ENCODE data around the gene SHISA7.

SHISA7 gene

DNA sequence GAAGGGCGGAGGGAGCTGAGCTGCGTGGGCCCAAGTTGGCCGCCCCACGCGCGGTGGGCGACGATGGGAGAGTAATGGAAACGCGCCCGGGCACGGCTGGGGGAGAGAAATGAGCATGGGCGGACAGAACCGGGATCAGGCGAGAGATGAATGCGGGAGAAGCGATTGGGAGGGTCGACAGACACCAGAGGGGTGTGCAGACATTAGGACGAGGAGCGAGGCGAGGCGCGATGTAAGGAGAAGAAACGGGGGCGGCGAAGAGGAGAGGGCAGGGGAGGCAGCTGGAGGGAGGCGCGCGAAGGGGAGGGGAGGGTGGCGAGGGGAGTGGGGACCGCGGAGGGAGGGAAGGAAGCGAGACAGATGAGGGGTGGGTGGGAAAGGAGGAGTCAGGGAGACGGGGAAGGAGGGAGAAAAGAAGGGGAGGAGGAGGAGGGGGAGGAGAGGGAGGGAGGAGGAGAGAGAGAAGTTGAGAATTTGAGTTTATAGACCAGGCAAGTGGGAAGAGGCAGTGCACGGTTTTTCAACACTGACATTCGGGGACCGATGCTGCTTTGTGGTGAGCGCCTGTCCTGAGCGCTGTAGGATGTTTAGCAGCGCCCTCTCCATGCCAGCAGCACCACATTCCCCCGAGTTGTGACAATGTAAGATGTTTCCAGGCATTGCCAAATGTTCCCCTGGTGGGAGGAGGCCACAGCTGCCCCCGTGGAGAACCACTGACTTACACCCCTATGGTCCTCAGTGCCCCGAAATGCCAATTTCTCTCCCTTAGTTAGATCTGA is at the start of gene SHISA7:
TSS of gene SHISA7 (minus strand) at position 256 of the 779 bp plus-strand sequence. CDS start 437 bp downstream, outside the sequence.
- DNase-seq, result no peak

DNA sequence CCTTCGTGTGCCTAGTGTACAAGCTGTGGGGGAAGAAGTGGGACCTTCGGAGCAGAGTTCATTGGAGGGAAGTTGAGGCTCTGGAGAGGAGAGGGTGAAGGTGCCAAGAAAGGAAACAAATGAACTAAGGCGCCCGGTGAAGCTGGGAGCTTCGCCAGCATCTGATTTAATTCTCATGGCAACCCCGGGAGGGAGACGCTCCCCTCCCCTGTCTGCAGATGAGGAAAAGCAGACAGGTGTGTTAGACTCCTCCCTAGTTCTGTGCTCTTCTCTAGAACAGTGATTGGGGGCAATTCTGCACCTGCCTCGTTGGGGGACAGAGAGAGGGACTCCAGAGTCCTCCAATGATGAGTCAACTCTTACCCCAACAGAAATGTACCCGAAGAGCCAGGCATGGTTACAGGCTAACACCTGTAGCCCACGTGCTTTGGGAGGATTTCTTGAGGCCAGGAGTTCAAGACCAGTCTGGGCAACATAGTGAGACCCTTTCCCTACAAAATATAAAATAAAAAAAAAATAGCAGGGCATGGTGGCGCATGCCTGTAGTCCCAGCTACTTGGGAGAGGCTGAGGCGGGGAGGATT is 49.4 kb upstream of the SHISA7 start:
- no peak for DNase-seq

DNA sequence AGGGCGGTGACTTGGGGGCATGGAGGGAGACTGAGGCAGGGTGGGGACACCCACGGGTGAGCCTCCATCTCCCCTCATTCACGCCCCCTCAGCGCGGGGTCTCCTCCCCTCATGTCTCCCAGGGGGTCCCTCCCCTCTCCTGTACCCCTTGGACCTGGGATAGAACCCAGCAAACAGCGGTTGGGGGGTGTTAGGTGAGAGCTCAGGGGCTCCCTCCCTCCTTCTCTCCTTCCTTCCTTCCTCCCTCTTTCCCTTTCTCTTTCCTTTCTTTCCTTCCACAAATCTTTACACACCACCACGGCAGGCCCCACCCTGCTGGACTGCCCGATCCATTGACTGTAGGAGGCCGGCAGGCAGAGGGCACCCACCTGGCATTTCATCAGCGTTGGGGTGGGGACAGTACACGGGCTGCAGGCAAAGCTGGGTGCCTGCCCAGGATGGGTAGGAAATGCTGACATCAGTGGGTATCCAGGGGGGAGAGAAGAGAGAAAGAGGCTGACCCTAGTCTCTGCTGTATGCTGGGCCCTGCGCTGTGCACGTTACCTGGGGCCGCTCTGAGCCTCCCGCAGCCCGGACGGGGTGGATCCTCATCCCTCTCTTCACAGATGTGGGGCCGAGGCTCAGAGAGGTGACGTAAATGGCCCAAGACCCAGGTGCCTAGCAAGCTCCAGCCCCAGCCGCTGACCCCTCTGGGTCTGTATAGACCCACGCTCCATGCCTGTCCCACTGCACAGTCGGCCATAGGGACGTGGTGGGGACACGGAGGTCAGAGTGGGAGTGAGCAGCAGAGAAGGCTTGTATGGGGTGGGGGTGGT is 48.7 kb upstream of the SHISA7 start:
- DNase-seq, result no peak

DNA sequence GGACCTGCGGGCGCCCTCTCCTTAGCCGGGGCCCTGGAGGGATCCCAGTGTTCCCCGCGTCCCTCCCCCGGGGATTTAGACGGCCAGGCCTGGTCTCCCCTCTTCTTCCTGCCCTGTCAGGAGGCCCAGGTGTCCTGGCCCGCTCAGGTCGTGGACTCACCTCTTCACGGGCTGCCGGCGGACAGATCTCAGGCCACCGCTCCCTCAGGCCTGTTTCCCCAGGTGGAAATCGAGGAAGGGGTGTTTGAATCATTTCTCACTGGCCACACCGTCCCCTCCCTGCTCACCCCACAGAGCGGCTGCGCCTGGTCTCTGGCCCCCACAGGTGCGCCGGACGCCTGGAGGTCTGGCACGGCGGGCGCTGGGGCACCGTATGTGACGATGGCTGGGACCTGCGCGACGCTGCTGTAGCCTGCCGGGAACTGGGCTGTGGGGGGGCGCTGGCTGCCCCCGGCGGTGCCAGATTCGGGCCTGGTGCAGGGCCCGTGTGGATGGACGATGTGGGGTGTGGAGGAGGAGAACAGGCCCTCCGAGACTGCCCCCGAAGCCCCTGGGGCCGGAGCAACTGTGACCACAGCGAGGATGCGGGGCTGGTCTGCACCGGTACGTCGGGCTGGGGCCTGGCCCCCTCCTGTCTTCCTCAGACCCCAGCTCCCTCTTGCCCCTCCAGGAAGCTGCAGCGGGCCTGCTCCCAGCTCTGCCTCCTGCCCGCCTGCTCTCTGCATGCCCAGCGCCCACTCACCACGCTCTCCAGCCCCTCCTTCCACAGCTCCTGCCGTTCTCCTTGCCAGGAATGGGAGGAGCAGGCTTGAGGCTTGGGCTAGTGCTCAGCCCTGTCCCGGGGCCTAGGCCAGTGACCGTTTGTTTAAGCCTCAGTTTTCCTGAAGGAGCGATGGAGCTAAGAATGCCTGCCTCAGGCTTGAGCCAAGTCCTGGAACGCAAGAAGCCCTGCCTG is 47.7 kb upstream of the SHISA7 start:
- DNase-seq, result no peak

DNA sequence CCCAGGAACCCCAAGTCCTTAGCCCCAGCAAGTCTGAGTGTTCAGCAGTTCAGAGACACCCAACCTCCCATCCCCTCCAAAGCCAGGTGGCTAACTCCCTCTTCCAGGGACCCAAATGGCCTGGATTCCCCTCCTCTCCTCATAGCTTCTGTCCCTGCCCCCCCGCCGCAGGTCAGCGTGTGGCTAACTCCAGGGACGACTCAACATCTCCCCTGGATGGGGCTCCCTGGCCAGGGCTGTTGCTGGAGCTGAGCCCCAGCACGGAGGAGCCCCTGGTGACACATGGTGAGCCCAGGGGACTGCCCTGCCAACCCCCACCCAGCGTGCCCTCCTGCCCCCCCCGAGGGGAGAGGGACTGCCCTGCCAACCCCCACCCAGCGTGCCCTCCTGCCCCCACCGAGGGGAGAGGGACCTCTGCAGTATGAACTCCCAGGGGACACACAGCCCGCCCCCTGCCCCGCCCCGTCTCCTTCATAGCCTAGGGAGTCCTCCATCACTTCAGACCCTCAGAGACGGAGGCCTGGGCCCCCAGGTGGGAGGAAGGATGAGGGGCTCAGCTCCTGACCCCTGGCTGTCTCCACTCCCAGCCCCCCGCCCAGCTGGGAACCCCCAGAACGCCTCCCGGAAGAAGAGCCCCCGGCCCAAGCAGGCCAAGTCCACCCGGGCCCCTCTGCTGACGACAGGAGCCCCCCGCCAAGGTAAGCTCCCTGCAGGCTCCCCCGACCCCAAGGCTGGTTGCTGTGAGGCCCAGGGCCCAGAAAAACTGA is 46.8 kb upstream of the SHISA7 start:
- no peak for DNase-seq

DNA sequence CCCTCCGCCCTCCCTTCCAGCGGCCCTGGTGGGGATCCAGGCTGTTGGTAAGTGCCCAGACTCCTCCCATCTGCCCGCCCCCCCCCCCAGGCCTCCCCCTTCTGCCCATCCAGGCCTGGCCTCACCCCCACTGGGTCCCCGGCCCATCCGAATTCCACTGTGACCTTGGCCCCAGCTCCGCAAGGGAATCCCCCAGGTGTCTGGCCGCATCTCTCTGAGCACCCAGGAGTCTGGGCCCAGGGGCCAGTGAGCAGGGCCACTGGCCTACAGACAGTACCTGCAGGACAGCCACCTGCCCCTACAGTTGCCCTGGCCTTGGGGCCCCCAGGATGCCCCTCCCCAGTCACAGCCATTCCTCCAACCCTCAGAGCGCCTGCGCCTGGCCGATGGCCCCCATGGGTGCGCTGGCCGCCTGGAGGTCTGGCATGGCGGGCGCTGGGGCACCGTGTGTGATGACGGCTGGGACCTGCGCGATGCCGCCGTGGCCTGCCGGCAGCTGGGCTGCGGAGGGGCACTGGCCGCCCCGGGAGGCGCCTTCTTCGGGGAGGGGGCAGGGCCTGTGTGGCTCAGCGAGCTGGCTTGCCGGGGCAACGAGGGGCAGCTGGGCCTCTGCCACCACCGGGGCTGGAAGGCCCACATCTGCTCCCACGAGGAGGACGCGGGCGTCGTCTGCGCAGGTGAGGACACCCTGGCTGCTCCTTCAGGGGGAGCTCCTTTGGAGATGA is 46.0 kb upstream of the SHISA7 start:
- no peak for DNase-seq

DNA sequence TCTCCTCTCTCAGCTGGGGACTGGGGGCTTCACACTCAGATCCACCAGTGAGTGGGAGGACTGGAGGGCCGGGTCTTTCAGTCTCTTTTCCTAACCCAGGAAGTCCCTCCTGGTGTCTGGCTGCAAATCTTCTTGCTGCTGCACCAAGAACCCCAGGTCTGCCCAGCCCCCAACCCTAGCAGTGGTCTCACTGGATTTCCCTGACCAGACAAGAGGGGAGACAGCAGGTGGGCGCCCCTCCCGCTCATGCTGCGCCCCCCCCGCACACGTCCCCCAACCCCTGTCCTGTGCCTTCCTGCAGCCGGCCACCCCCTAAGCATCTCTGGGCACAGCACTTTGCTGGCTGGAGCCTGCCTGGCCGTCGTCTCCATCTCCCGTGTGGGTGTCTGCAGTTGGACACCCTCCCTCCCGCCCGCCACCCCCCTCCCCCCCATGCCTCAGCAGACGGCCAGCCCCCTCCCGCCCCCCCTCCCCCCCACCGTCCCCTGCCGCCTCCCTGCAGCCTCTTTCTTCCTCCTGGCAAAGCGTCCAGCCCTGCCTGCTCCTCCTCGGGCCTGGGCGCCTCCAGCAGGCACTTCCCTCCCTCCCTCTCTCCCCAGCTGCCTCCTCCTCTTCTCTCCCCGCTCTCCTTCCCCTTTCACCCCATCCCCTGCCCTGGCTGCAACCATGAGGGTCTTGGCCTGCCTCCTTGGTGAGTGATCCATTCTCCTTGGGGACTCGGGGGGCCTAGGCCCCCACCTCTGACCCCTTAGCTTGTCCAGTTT is 45.0 kb upstream of the SHISA7 start, which contains the start of gene SSC5D:
TSS of gene SSC5D (plus strand) at position 513 of the 764 bp plus-strand sequence. CDS start at position 667, 154 bp downstream.
- no peak for DNase-seq

DNA sequence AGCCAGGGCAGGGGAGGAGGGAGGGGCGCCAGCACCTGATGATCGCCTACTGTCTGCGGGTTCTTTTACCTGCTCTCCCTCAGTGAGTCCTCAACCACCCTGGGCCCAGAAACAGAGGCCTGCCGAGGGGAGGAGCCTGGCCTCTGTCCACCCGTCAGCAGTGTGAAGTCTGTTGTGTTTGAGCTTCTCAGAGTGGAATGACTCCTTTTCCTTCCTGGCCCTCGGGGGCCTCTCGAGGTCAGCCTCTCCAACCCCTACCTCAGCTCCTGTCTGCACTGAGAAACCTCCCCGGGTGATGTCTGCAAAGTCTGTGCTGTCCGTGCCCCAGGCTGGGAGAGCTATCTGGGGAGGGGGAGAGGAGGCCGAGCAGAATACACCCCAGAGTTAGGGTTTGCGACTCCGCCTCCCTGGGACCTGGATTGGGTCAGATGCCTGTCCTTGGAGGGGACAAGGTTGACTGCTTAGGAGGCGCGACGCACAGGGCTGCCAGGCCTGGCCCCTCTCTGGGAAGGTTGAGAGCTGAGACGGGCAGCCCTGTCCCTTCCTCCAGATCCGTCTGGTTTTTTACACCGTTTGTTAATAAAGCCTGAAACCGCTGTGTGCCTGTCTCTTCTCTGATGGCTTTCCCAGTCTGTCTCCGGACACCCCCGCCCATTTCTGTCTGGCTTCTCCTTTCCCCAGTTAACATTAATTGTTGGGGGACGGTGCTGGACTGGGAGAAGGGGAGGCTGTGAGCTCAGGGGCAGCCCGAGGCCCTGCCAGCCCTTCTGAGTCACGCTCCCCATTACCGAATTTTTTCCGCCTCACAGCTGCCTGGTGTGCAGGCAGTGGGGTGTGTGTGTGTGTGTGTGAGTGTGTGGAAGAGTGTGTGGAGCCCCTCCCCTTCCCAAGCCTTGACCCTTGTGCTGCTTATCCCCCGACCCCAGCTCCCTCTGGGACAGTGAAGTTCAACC is 44.1 kb upstream of the SHISA7 start:
- DNase-seq, result peak; percentile 53 to 61

DNA sequence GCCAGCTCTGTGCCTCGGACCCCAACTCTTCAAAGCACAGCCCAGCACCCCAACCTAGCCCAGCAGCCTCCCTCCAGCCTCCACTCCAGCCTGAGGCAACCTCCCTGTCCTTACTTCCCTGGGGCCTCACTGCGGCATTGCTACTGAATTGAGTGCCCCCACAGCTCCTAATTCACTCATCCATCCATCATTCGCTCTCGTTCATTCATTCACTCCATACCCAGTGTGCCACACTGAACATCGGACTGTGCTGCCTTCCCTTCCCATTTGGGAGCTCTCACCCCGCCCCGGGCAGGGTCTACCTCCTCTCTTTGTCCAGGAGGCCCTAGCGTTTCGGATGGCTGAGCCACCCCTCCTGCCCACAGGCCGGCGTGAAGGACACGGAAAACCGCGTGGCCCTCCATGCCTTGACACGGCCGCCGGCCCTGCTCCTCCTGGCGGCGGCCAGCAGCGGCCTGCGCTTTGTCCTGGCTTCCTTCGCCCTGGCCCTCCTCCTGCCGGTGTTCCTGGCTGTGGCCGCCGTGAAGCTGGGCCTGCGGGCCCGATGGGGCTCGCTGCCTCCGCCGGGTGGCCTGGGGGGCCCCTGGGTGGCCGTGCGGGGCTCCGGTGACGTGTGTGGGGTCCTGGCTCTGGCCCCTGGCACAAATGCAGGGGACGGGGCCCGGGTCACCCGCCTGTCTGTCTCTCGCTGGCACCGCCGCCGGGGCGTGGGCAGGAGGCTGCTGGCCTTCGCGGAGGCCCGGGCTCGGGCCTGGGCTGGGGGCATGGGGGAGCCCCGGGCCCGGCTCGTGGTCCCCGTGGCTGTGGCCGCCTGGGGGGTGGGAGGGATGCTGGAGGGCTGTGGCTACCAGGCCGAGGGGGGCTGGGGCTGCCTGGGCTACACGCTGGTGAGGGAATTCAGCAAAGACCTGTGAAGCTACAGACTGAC is 43.2 kb upstream of the SHISA7 start:
- DNase-seq, result no peak

DNA sequence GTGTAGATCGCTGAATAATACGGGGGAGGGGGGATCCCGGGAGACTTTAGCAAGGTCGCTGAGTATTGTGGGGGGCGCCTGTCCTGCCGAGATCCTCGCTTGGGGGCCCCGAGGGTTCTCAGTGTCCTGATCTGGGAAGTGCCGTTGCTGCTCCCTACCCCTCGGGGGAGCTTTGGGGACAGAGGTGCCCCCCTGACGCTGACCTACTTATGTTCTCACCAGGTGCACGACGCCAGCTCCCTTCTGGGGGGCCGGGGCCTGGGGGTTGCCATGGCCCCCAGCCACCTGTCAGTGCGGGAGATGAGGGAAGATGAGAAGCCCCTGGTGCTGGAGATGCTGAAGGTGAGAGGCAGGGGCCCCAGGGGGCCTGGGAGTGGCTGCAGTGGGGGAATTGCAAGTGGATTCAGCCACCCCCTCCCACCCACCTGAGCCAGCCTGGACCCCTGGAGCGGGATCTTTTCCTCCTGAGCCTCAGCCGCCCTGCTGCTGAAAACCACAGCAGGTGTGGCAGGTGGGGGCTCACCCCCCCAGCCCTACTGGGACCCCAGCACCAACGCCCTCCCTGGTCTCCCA is 42.4 kb upstream of the SHISA7 start:
- DNase-seq, result no peak

DNA sequence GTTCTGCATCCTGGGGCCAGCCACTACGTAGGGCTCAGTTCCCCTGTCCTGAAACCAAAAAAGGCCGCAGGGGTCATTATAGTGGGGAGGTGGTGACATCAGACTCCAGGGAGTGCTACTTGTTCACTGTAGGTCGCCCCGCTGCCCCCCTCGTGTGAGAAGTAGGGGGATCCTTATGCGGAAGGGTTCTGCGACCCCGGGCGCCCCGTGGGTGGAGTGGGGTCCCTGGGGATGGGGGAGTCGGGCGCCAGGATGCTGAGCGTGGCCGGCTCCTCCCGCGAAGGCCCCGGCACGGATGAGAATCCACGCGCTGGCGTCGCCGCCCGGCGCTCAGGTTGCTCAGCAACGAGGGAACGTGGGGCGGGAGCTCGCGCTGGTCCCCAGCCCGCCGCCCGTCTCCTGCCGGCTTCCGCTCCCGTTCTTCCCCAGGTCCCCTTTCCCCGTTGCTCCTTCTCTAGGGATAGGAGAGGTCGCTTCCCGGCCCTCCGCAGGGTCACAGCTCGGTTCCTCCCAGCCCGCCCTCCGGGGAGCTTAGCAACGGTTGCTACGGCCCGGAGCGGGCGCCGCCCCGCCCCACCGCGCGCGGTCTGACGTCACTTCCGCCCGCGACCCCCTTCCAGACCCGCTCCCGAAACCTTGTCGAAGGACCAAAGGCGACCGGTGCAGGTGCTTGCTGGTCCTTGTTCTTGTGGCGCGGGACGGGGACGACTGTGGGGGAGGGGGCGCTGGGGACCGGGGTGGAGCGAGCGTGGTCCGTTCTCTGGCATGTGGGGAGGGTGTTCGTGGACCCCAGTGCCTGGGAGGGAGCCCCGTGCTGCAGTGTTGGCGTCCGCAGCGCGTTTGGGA is 41.7 kb upstream of the SHISA7 start, which contains the start of gene NAT14:
TSS of gene NAT14 (plus strand) at position 596 of the 846 bp plus-strand sequence. CDS start 521 bp downstream, outside the sequence.
- peak; percentile 28 to 41 for DNase-seq

DNA sequence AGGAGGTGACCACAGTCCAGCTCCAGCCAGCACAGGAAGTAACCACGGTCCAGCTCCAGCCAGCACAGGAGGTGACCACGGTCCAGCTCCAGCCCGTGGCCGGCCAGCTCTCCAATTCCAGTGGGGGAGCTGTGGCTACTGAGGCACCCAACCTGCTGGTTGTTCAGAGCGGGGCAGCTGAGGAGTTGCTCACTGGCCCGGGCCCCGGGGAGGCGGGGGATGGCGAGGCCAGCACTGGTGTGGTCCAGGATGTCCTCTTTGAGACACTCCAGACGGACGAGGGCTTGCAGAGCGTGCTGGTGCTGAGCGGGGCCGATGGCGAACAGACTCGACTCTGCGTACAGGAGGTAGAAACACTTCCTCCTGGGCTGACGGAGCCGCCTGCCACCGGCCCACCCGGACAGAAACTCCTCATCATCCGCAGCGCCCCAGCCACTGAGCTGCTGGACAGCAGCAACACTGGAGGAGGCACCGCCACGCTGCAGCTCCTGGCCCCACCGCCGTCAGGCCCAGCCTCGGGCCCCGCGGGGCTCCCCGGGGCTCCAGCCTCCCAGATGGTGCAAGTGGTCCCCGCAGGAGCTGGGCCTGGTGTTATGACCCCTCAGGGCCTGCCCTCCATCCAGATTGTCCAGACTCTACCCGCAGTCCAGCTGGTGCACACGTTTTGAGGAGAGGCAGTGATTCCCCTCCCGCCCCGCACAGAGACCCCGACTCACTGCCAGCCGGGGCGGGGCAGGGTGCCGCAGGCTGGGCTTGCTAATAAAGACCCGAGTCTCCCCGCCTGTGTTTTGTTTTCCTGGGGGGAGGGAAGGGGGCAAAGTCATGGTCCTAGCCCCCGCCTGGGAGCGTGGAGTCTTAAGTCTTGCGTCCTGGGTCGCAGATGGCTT is 40.8 kb upstream of the SHISA7 start:
- no peak for DNase-seq

DNA sequence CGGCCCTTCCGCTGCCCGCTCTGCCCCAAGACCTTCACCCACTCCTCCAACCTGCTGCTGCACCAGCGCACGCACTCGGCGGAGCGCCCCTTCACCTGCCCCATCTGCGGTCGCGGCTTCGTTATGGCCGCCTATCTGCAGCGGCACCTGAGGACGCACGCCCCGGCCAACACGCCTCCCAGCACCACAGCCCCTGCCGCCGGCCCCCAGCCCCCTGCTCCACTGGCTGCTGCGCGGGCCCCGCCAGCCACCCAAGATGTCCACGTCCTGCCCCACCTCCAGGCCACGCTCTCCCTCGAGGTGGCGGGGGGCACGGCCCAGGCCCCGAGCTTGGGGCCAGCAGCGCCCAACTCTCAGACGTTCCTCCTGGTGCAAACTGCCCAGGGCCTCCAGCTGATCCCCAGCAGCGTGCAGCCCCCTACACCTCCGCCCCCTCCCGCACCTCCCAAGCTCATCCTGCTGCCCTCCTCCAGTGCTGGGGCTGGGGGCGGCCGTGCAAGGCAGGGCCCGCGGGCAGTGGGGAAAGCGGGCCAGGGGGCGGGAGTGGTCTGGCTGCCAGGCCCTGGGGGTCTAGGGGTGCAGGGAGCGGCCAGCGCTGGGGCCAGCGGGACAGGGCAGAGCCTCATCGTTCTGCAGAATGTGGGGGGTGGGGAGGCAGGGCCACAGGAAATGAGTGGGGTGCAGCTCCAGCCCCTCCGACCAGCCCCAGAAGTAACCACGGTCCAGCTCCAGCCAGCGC is 40.0 kb upstream of the SHISA7 start:
- no peak for DNase-seq
